GM03348 (cell line): ENCODE results near the gene STEAP1B.
A peak's percentile ranks its signal among the peaks of the same experiment; 100 is the strongest.
"Not testable (repeated sequence)": the region's sequence is repeated elsewhere in the genome, so short reads cannot be mapped to it uniquely, and the experiment has no call there.

Source experiments
- DNase-seq: peaks from one replicate; pipeline ENCODE4 v3.0.0; 2012; ENCODE audit warnings: low spot score

The STEAP1B gene

GRCh38 chr7:22499888-22500689, at the start of gene STEAP1B:
STEAP1B (minus strand) TSS chr7:22500188; CDS start chr7:22494855, 5,333 bp downstream.
- DNase-seq = peak; percentile 87

DNA sequence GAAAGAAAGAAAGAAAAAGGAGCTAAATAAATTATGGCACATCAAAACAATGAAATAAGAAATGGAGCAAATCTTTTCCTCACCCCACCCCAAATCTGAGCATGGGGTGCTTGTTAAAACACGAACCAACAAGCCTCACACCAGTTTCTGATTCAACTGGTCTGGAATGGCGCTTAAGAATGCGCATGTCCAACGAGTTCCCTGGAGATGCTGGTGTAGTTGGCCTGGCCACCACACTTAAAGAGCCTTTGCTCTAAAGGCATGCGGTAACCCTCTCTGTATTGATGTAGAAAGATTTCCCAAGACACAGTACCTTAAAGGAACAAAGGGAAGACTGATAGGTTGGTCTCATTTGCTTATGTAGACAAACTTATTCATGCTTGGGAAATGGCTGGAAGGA, 49.1 kb upstream of the STEAP1B start:
- no peak for DNase-seq

- DNase-seq = no peak
These were observed 48.3 kb upstream of the STEAP1B start for GRCh38 chr7:22548313-22548712.

GRCh38 chr7:22546769-22547168, 46.8 kb upstream of the STEAP1B start:
- no peak for DNase-seq

DNA sequence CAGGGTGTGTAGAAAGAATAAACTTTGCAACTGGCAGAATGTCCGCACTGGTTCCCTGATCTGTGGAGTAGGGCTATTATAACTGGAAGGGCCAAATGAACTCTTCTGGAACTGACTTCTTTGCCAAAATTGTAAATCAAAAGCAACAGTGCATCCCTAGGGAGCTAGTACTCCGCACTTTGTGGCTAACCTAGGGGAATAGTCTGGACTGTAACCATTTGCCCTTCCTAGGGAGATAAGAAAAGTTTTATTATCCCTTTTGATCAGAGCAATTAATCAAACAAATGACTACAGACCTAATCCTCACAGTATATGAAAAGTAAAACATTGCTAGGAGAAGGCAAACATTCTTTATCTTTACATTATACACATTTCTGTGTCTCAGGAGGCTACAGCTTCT, 45.5 kb upstream of the STEAP1B start:
- DNase-seq = no peak

DNA sequence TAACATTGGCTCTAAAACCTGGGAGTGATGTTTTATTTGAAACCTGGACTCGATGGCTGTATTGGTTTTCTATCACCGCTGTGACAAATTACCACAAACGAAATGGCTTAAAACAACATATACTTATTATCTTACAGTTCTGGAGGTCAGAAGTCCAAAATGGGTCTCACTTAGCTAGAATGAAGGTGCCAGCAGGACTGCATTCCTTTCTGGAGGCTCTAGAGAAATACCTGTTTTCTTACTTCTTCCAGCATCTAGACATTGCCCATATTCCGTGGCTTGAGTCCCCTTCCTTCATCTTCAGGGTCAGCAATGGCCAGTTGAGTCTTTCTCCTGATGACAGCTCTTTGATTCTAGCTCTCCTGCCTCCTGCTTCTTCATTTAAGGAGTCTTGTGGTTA, 44.3 kb upstream of the STEAP1B start:
- no peak for DNase-seq

DNA sequence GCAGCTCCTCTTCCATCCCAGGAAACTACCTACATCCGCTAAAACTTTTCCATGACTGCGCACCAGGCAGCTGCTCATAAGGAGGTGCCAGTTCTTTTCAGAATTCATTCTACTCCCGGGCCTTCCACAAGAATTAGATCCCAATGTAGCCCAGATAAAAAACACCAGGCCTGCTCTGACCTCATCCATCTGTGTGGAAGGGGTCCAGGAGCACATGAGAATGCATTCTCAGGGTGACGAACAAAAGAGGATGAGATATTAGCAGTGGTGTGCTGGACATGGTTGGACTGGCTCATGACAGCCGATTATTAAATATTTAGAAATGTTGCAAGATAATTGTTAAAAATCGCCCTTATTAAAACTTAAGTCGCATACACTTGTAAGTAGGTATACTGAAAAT, 43.2 kb upstream of the STEAP1B start:
- DNase-seq = no peak

DNA sequence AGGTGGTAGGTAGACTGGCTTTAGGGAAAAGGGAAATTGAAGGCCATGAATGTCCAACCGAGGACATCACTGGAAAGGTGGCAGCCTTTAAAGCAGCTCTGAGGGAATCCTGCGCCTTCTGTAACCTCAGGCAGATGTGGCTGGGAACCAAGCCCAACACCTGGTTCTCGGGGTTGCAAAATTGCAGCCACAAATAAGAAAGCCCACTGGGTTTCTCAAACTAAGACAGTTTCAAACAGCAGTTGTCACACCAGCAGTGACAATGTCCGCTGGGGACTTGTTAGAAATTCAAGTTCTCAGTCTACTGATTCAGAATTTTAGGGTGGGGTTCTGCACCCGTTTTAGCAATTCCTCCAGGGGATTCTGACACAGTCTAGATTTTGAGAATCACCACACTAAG, 42.7 kb upstream of the STEAP1B start:
- DNase-seq = no peak

- DNase-seq = no peak
These were observed 42.3 kb upstream of the STEAP1B start for GRCh38 chr7:22542254-22542653.

- no peak for DNase-seq
These were observed 41.8 kb upstream of the STEAP1B start for GRCh38 chr7:22541789-22542188.

GRCh38 chr7:22528537-22528936, 28.5 kb upstream of the STEAP1B start:
- DNase-seq = not testable (repeated sequence)

DNA sequence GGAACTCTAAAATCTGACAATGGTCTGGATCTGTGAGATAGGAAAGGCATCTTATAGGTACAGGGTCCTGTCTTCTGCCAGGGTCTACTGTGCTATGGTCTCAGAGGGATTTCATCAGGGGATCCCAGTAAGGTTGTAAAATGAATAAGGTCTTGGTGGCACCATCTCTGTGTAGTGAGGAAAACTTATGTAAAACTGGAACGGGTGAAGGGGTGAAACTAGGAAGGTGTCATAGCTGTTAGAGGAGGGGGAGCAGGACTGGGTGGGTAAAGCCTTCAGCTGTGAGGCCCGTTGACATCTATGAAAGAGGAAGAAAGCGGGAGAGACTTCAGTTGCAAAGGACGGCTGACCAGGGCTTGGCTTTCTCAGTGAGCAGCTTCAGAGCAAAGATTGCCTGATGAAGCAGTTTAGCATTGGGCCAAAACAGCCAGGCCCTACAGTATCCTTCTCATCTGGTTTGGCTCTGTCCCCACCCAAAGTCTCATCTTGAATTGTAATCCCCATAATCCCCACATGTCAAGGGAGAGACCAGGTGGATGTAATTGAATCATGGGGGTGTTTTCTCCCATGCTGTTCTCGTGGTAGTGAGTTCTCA, 24.5 kb upstream of the STEAP1B start:
- not testable (repeated sequence) for DNase-seq

- not testable (repeated sequence) for DNase-seq
These were observed 23.7 kb upstream of the STEAP1B start for GRCh38 chr7:22523478-22524352.

DNA sequence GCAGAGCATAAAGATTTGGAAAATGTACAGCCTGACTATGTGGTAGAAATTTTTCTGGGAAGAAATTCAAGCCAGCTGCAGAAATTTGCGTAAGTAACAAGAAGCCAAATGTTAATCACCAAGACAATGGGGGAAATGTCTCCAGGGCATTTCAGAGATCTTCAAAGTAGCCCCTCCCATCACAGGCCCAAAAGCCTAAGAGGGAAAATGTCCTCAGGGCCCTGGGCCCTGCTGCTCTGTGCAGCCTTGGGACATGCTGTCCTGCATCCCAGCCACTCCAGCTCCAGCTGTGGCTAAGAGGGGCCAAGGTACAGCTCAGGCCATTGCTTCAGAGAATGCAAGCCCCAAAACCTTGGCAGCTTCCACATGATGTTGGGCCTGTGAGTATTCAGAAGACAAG, 19.6 kb upstream of the STEAP1B start:
- DNase-seq = not testable (repeated sequence)

DNA sequence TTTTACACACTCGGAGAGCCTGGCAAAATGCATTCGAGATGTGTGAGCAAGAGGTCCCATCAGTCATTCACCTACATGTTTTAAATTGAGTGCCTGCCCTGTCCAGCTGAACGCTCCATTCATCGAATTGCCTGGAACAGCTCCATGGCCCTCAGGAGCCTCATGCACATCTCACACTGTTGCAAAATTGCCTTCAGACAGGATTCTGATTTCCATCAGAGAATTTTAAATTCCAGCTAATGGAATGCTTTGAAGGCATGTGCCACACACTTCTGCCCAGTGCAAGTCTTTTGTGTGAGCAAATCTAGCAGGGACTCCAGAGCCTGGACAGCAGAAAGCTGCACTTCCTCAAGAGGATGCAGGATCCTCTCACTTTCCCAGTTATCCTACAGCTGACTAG, 17.0 kb upstream of the STEAP1B start:
- DNase-seq = not testable (repeated sequence)

DNA sequence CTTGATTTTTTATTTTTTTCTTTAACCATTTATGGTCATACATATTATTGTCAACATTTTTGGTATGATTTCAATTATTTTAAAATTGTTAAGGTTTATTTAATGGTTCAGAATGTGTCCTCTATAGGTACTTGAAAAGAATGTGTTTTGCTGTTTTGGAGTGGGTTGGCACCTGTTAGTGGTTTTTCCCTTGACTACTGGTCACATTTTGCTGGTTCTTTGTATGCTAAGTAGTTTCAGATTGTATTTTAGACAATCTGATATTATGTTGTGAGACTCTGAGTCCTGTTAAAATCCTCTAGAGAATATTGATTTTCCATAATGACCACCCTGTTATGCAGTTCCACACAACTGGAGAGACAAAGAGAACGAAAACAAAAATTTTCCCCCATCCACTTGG, 15.0 kb upstream of the STEAP1B start:
- DNase-seq = not testable (repeated sequence)

DNA sequence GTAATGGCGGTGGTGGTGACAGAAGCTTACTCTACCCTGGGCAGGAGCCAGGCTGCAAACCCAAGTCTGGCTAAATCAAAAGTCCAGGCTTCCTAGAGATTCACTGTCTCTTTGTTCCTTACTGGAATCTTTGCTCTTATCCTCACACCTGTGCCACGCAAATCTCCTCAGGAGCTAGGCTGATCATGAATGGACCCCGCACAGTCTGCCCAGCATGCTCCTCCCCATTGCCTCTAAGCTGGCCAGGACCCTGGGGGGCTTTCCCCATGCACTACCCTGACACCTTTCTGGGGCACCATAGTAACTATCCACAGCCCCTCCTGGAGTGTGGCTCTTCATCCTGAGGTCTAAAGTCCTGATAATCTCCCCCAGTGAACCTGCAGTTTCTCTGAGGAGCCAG, 7.3 kb upstream of the STEAP1B start:
- DNase-seq = not testable (repeated sequence)

- not testable (repeated sequence) for DNase-seq
These were observed 6.5 kb upstream of the STEAP1B start for GRCh38 chr7:22506316-22507020.

GRCh38 chr7:22504519-22504918, 4.5 kb upstream of the STEAP1B start:
- DNase-seq = not testable (repeated sequence)

DNA sequence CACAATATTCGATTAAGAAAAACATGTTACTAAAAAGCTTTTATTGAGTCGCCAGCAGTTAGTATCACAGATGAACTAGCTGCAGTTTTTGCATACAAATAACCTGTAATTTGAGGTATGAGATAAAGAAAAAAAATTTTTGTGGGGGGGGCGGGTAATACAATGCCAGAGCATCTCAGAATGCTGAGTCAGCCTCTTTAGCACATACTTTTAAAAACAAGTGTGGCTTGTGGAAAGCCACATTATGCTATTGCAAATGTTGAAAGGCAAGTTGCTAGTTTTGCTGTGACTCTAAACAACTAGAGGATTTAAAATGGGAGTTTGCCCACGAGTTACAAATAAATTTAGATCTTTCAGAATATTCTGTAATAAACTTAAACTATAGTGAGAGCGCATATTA, 2.1 kb upstream of the STEAP1B start:
- not testable (repeated sequence) for DNase-seq

DNA sequence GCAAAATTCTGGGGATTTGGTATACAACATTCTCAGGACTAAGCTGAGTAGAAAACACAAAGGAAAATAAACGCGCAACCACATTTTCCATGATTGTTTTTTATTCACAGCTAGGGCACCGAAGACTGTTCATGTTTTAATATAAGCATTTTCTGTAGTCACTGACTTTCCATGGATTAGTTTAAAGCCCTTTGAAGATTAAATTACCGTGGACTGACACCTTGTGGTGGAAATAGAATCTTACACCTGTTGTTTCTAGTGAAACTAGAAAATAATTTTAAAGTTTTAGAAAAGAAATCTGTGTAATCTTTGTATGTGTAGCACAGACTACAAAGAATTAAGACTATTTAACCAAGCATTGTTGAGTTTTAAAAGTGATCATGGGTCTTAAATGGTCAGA, 1.3 kb upstream of the STEAP1B start:
- not testable (repeated sequence) for DNase-seq

DNA sequence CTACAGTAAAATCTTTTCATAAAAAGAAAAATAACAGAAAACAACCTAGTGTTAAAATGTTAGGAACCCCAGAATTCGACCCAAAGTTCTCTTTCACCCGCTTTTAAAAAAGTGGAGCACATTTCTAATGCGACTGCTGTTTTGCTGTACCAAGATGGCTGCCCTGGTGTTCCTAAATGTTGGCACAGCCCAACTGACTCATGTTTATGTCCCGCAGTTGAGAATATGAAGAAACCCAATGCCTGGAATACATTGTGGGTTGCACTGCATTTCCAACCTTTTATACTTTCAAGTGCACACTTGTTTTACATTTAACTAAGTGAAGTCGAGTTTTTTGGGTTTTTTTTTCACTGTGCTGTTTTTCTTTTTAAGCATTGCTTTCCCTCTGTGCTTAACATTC, 944 bp downstream of the STEAP1B start:
- DNase-seq = no peak
